HG02588 (cell line): ENCODE data around the gene AMER2.

Experiments used
- ATAC-seq: cut with Tn5 transposase; IDR thresholded peaks from one replicate; pipeline ENCODE4 v1.9.1; 2021; ENCODE audit warnings: mild to moderate bottlenecking, moderate library complexity; ENCODE audit not compliant: unreplicated experiment

Gene AMER2, protein sequence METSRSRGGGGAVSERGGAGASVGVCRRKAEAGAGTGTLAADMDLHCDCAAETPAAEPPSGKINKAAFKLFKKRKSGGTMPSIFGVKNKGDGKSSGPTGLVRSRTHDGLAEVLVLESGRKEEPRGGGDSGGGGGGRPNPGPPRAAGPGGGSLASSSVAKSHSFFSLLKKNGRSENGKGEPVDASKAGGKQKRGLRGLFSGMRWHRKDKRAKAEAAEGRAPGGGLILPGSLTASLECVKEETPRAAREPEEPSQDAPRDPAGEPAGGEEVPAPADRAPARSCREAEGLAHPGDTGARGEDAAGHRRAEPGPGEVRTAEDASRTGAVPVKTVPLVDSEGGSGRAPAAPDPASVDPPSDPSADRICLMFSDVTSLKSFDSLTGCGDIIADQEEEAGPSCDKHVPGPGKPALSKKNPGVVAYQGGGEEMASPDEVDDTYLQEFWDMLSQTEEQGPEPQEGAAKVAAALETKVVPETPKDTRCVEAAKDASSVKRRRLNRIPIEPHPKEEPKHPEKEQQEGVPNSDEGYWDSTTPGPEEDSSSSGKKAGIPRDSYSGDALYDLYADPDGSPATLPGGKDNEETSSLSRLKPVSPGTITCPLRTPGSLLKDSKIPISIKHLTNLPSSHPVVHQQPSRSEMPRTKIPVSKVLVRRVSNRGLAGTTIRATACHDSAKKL

DNA sequence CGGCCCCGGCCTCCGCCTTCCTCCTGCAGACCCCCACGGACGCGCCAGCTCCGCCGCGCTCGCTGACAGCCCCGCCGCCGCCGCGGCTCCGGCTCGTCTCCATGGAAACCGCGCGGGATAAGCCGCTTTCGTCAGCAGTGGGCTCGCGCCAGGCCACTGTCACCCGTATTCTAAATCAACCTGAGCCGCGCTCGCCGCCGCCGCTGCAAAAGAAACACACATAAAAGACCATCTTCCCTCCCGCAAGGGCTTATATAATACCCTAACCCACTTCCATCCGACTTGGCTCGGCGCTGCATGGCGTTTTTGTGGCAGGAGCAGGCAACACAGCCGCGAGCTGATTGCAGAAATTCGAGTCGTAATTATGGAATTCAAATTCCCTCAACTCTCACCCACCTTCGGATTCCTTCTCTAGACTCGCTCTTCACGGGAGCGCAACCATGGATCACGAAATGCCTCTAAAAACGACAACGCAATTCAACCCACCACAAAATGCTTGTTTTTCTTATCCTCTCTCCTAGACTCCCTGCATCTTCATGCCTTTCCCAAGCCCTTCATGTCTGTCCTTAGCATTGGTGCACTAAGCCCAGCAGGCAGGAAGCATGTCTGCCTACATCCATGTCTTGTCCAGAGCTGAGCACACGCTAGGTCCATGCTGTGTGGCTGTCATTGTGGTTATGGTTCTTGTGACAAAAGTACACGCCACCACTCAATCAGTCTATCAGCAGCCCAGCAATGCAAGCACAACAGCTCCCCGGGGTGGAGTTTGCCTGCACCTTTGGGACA, at the start of gene AMER2:
Gene AMER2, minus strand, starts transcription at position 772 of the 786 bp plus-strand sequence. Its CDS starts 669 bp downstream, at position 103.
- no peak for ATAC-seq

DNA sequence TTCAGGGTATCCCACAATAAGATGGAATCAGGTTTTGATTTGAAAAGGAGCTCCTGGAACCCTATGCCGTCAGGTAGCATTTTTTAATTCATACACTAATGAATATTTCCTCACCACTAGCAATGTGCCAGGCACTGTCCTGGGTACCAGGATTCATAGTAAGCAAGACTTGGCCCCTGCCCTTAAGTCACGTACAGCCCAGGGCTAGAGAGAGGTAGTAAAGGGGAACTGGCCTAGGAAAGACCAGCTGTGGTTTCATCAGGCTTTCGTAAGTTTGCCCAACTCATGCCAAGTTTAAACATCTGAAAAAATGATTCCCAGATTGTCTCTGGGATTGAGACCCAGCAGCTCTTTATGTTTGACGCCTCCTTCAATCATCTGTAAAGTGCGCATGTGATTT, 45.9 kb upstream of the AMER2 start:
- no peak for ATAC-seq

DNA sequence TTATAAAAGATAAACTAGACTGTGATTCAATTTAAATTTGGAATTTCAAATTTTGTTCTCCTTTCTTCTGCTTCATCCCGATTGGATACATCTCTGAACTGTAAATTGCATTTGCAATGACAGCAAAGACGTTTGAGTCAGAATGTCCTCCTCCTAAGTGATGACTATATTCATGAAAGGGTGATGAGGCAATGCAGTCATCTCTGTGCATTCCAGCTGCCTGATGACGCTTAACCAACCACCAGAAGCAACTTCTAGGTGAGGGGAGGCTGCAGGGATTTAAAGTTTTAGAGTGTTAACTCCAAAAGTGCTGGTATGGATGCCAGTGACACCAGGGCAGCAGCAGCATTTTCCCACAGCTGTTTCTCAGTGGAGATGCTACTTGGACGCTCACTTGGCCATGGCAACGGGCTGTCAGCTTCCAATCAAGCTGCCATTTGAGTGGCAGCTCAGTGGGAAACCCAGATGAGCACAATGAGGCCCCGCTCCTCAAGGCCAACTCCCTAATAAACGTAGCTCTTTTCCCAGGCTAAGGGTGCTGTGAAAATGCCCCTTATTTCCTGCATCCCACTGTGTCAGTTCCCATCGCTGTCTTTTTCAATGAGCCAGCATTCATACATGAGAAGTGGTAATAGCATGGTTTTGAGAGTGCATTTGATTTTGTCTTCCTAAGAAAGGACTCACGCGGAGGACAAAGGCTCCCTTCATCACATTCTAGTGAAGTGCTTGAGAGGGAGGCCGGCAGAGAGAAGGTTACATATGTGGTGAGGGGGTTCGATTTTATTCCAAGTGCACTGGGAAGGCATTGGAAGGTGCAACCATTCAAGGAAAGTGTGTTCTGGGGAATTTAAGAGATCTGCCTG, 45.2 kb upstream of the AMER2 start:
- ATAC-seq, result no peak

DNA sequence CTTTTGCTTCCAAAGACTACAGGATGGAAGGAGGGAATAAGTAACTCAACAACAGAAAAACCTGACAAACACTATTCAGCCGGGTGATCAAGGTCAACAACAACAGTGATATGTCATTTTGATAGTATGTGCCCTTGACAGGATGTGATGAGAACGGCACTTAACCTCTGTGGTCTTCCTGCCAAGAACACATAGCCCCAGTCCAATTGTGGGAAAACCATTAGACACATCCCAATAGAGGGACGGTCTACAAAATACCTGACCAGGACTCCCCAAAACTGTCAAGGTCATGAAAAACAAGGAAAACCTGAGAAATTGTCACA, 43.1 kb upstream of the AMER2 start:
- no peak for ATAC-seq

DNA sequence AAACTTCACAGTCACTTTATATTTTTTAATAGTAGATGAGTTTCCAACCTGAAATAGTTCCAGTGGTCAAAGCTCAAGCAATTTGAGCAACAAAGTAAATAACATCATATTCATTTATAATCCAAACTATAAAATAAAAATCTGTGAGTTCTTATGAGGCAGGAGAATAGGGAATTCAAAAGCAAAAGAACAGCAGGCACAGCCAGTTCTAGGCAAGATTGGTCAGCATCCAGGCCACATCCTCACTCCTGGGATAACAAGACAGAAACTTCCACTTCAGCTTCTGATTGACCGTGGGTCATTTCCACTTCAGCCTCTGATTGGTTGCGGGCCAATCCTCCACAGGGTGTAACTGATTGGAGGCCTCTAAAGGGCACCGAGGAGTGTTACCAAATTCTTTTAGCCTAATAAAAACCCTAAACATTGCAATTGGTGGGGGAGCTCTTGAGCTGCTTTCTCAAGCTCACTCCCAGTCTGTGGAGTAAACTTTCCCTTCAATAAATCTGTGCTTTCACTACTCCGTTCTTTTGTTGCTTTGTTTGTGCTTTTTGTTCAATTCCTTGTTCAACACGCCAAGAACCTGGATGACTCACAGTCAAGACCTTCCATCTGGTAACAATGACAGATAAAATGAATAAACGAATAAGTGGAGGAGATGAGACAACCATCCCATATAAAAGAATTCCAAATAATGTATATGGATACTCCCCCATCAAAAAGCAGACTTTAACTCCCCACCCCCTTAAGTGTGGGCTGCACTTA, 42.6 kb upstream of the AMER2 start:
- ATAC-seq, result no peak

DNA sequence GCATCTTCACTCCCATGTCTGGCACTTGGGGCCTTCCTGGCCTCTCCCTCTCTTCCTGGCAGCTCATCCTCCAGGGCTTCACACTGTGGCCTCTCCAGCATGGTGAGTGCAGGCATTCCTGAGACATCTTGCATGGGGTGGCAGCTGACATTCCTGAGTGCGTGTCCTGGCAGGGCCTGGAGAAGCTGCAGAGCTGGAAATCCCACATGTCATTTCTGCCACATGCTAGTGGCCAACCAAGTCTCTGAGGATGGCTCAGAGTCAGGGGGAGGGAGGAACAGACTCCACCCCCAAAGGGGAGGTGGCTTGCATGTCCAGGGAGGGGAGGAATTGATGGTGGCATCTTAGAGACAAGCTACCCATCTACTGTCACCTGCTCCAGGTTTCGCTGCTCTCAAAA, 41.6 kb upstream of the AMER2 start:
- ATAC-seq, result no peak

DNA sequence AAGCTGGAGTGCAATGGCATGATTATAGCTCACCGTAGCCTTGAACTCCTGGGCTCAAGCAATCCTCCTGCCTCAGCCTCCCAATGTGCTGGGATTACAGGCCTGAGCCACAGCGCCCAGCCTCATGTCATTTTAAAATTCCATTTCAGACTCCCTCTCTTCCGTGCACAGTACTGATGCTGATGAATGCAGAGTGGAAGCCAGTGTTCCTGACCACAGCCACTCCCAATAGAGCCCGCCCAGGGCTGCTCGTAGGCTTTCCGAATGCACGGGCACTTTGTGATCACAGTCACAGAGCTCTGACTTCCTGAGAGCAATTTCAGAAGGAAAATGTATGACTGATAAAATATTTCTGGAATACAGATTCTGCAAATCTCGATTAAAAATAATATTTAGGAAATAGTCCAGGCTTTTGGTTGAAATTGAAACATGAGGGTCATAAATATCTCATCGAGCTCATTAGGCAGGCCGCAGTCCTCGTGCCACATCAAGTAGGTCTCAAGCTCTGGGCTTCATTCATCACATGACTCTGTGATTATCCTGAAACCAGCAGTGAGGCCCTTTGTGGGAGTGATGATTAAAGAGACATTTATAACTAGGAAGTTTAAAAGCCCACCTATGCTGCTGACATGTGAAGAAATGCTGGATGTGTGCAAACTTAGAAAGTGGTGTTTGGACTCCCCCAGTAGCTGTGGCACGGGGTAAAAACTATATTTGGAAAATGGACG, 38.9 kb upstream of the AMER2 start:
- no peak for ATAC-seq

DNA sequence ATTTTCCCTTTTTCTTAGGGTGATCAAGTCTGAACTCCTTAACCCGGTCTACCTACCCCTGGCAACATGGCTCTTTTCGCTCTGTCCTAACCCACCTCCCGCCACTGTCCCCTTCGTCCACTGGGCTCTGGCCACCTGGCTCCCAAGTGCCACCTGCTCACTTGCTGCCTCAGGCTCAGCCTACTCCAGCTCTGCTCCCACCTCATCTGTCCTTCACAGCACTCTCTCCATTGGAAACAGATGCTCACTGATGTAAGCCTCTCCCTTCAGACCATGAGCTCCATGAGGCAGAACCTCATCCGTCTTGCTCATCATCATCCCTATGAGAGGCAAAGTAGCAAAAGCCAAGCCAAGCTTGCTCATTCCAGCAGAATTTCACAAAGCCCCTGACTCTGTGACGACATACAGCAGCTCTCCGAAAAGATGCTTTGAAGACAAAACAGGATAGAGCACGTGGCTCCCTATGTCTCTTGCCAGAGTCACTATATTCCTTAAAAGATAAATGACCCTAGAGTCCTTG, 35.3 kb upstream of the AMER2 start:
- no peak for ATAC-seq

DNA sequence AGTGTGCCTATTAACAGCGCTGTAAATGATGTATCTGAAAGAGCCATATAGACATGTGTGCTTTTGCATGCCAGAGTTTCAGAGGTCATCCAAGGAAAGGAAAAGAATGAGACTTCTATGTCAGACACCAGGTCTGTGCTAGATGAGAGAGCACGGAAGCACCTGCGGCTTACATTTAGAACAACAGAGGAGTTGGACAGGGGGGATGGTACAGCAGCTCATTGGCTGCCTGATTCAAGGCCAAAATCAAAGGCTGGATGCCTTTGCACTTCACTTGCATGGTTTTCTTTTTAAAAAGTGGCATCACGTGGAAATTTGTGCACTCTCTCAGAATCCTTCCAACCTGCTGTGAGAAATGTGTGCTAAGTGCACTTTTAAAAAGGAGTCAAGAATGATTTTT, 32.8 kb upstream of the AMER2 start:
- no peak for ATAC-seq

DNA sequence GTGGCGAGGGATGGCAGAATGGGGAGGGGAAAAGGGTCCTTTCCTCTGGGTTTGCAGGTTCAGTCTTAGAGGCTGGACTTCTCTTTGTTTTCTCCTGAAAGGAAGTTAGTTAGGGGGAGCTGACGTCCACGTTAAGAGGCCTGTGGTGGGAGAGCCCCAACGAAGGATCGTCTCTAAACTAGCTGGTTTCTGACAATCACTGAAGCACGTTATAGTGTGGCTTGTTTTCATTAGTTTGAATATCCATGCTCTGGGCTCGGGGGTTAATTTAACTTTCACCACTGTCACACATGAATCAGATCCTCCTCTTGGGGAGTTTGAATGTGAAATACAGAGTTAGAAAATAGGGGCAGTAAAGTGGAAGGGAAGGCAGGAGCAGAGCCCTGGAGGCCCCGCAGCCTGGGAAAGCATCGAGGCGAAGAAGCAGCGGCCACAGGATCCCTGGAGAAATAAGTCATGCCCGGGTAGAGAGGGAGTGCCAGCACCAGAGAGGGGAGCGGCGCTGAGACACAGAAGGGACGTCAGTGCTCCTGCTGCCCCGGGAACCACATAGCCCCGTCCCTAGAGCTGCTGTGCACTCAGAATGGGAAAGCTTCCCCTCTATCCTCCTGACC, 31.1 kb upstream of the AMER2 start:
- ATAC-seq, result no peak

DNA sequence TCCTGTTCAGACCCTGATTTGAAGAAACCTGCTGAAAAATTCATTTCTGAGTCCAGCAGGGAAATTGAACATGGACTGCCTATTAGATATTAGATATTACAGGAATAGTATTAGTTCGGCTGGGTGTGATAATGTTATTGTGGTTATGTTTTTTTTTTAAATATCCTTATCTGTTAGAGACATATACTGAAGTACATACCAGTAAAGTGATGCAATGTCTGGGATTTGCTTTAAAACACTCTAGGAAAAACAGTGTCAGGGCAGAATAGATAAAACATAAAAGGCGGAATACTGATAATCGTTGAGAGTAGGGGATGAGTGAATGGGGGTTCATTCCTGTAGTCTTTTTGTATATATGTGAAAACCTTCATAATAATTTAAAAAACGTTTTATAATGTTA, 28.7 kb upstream of the AMER2 start:
- no peak for ATAC-seq

DNA sequence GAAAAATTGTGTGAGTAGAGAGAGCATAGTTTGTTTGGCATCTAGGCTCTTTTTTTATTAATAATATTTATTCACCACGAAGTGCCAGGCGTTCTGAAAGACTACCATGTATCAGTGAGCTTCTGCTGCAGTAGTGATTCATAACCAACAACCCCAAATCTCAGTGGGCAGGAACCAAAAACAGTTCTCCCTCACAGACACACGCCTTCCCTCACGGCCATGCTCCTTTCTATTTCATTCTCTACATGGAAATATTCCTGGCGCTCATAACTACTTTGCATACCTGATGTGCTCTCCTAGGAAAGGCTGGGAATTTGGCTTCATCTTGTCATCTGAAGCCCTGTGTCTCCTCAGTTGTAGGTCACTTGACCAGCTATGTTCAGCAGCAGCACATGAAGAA, 26.6 kb upstream of the AMER2 start:
- ATAC-seq, result no peak

DNA sequence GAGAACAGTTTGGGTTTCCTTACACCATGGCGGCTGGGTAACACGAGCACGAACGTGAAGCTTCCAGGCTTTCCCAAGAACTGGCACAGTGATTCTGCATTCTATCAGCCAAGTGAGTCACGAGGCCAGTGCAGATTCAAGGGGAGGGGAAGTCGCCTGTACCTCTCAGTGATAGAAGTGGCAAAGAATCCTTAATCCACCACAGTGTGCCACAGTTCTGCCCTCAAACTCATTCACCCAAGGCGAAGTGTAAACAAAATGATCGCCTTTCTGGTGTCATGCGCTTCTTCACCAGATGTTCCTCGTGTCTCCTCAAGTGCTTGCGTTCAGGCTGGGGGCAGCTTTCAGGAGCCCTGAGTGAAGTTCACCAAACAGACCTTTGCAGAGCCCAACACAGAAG, 24.9 kb upstream of the AMER2 start:
- no peak for ATAC-seq

DNA sequence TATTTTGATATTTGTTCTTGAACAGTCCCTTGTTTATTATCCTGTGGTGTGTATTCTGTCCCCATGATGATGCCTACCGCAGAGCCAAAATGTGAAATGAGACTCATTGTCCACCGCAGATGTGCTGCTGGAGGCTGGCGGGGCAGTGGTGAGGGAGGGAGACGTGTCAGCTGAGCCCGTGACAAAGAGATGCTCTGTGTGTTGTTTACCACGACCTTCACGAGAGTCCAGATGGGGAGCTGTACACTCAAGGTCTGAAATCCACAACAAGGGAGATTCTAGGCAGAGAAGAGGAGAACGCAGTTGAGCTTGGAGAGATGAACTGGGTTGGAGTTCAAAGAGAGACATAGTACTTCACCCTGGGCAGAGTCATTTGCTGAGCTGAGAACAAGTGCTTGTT, 20.8 kb upstream of the AMER2 start:
- no peak for ATAC-seq

DNA sequence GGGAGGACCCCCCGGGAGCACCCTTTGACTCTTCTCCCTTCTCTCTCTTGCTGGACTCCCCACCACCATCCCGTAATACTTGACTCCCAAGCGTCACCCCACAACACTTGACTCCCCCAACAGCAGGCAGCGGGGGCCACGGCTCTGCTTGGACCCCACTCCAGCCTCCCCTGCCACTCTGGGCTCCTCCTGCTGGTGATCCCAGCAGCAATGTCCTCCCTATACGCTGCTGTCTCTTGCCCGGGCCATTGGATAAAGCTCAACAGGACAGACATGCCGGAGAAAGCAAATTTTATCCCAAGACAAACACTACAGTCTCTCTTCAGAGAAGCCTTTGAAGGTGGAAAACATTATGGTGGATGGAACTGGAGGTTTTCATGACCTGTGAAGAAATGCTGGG, 20.4 kb upstream of the AMER2 start:
- no peak for ATAC-seq

DNA sequence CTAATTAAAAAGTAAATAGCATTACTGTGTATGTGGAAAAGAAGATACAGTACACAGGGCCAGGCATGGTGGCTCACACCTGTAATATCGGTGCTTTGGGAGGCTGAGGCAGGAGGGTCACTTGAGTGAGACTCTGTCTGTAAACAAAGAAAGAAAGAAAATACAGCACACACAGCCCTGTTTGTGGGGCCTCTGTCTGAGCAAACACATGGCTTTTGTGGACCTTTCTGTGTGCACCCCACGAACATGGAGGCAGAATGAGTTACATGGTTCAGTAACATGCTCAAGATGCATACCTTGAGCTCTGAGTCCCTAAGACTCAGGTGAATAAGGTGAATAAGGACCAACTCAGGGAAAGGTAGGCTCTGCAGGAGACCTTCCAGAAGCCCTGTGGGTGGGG, 20.0 kb upstream of the AMER2 start:
- ATAC-seq, result no peak

DNA sequence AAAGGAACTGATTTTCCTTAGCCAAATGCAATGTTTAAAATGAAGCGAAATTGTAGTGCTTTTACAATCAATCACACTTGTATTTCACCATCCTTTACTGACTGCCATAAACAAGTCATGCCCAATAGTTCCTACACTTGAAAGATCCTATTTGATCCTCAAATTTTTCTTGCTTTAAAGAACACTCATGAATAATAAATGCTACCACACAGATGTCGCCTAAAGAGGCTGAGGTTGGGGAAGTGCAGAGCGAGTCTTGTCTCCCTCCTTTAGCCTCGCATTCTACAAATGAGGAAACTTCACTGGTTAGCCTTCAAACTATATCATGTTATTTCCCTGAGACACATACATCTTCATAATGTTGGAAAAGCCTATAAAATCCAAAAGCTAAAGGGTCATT, 18.7 kb upstream of the AMER2 start:
- no peak for ATAC-seq

DNA sequence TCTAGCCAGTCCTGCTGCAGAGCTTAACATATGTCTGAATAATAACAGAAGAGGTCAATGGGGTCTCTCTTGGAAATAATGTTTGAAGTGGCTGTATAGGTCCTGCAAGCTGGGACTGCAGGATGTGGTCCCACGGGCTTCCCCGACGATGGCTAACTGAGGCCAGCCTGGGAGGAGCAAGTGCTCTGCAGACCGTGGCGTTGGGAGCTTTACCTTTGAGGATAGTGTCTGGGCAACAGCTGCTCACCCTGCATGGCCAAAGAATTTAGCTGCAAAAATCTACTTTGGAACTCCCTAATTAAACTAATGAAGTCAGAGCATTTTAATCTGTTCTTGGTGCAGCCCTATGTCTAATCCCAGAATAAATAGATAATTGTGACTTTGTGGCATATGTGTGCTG, 18.2 kb upstream of the AMER2 start:
- no peak for ATAC-seq

DNA sequence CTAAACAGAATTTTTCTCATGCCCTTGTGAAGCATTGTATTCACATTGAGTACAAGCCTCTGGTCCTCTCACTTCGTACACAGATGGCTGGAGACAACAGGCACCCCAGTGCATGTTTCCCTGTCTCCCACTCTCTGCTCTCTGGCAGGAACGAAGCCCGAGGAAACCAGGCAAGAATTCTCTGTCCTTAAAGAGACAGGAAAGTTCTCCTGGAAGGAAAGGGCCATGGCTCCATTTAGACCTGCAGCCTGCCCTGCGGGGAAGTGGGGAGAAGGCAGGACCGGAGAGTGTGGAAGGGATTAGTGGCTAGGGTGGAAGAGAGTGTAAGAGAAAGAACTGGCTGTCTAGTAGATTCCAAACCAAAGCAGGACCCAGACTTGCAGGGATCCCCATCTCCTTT, 15.5 kb upstream of the AMER2 start:
- no peak for ATAC-seq
